Memory B cell (primary cell): Measurements from ENCODE around the gene PRKCE.
"Not testable (repeated sequence)": the region's sequence is repeated elsewhere in the genome, so short reads cannot be mapped to it uniquely, and the experiment has no call there.

Experiments
- ATAC-seq: fragments of 150-1000 bp; cut with Tn5 transposase; 2 replicates; pipeline ENCODE4 v1.10.0; 2021; ENCODE audit warnings: low read depth, mild to moderate bottlenecking, moderate library complexity
- DNase-seq, 2 donors: peaks; one replicate each; pipeline ENCODE4 v3.0.0; 2022; ENCODE audit warnings: low spot score in 2 of 2
- H3K27ac Mint-ChIP-seq: one replicate; pipeline ENCODE4 v1.8.0; 2022; ENCODE audit warnings: mild to moderate bottlenecking, moderate library complexity, mixed read lengths
- H3K27me3 Mint-ChIP-seq: one replicate; pipeline ENCODE4 v1.8.0; 2022; ENCODE audit warnings: mixed read lengths
- H3K36me3 Mint-ChIP-seq: one replicate; pipeline ENCODE4 v1.8.0; 2022; ENCODE audit warnings: mild to moderate bottlenecking, mixed read lengths
- H3K4me1 Mint-ChIP-seq: one replicate; pipeline ENCODE4 v1.8.0; 2022; ENCODE audit warnings: mixed read lengths
- H3K4me3 Mint-ChIP-seq: one replicate; pipeline ENCODE4 v1.8.0; 2022; ENCODE audit warnings: mild to moderate bottlenecking, moderate library complexity, mixed read lengths
- H3K9me3 Mint-ChIP-seq: one replicate; pipeline ENCODE4 v1.8.0; 2022; ENCODE audit warnings: mixed read lengths

PRKCE gene

DNA sequence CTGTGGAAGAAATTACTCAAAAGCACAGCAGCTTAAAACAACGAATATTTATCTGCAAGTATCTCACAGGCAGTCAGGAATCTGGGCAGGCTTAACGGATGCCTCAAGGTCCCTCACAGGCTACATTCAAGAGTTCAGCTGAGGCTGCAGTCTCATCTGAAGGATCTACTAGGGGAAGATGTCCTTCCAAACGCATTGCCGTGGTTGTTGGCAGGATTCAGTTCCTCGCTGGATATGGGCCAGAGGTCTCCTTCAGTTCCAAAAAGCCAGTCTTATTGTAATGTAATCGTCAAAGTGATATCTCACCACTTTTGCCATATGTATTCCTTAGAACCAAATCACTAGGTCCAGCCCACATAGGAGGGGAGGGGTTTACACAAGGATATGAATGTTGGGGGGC is 547.5 kb downstream of the PRKCE start:
- H3K27ac Mint-ChIP-seq = no peak overlapping the region
- no peak overlapping the region for H3K4me3 Mint-ChIP-seq
- H3K9me3 Mint-ChIP-seq = peaks cover 4% of the 10 kb centered on the region
- ATAC-seq (no peak), DNase-seq (no peak)
- no peaks in the 10 kb centered on the region for H3K36me3 Mint-ChIP-seq
- peaks cover 2% of the 10 kb centered on the region for H3K4me1 Mint-ChIP-seq
- H3K27me3 Mint-ChIP-seq = peaks cover 3% of the 10 kb centered on the region

DNA sequence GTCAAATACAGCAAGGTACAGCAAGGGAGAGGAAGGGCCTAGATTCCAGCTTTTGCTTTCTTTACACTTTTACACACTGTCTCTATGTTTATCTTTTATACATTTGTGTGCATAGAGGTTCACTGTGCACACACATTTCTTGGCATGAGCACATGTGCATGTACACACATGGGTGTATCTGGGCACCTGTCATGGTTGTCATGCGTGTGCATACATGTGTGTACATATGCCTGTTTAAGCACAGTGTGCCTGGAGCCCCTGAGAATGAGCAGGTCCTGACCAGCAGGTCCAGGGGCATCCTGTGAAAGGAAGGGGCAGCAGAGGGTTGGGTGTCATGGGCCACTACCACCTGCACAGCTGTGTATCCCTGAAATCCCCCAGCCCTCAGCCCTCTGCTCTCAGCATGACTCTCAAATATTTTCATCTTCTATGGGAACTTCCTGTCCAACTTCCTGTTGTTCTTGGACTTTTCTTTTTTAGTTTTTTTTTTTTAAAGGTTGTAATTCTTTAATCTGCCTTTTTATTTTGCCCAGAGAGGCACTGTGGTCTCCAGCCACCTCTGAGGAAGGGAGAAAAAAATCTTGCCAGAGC is 548.7 kb downstream of the PRKCE start:
- no peak overlapping the region for H3K4me3 Mint-ChIP-seq
- H3K27ac Mint-ChIP-seq = no peak overlapping the region
- H3K9me3 Mint-ChIP-seq = peaks cover 4% of the 10 kb centered on the region
- no peak for DNase-seq
- peaks cover 2% of the 10 kb centered on the region for H3K4me1 Mint-ChIP-seq
- no peak for ATAC-seq
- no peaks in the 10 kb centered on the region for H3K36me3 Mint-ChIP-seq
- H3K27me3 Mint-ChIP-seq = peaks cover 3% of the 10 kb centered on the region

DNA sequence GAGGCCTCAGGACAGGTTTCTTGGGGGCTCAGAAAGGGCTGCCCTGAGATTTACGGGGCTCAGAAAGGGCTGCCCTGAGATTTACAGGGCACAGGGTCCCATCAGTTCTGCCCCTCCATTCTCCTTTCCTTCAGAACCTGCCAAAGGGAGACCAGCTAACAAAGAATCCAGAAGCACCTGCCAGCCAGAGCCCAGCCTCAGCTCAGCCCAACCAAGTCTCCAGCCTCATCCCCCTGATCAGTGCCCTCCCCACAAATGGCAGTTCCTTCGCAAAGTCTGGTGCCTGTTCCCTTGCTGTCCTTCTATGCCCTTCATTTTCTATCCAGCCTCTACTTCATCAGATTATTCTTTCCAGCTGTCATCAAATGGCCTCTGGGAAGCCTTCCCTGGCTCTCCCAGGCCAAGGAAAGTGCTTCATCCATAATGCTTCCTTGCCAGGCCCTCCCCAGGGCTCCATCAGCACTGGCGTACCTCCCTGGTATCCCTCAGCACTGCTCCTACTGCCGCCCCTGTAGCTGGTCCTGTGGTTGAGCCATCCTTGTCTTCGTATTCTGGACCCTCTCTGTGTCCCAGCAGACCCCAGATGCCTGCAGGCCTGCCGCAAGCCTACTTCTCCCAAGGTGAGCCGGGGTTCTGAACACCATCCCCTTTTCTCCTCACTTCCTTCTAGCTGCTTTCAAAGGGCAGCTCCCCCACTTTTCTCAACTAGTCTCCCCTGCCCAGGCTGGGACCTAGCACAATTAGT is 549.6 kb downstream of the PRKCE start:
- Mint-ChIP-seq H3K27me3 (peaks cover 3% of the 10 kb centered on the region), H3K27ac (no peak overlapping the region)

DNA sequence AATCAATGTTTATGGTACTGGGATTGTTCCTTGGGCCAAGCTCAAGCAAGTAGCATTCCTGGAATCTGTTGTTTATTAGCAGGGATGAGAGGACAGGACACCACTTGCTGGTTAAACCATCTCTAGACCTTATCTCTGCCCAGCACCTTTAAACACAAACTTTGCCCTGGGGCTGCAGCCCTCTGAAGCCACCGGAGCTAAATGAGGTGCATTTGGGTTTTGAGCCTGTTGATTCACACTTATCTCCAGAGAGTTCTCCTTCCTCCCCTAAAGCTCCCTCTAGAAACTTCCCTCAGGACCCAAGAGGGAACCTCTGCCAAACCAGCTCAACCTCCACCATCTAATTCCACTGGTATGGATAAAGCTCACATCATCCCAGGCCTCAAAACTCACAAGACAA is 551.0 kb downstream of the PRKCE start:
- no peak for DNase-seq
- ATAC-seq = no peak
- peaks cover 2% of the 10 kb centered on the region for H3K4me1 Mint-ChIP-seq
- H3K36me3 Mint-ChIP-seq = no peaks in the 10 kb centered on the region
- no peak overlapping the region for H3K4me3 Mint-ChIP-seq
- no peak overlapping the region for H3K27ac Mint-ChIP-seq
- H3K9me3 Mint-ChIP-seq = peaks cover 7% of the 10 kb centered on the region
- peaks cover 4% of the 10 kb centered on the region for H3K27me3 Mint-ChIP-seq

More for the DNA sequence above, 549.6 kb downstream of the PRKCE start:
- Mint-ChIP-seq H3K4me3 (no peak overlapping the region), H3K9me3 (peaks cover 4% of the 10 kb centered on the region), H3K4me1 (peaks cover 2% of the 10 kb centered on the region), H3K36me3 (no peaks in the 10 kb centered on the region)
- ATAC-seq (no peak), DNase-seq (no peak)

DNA sequence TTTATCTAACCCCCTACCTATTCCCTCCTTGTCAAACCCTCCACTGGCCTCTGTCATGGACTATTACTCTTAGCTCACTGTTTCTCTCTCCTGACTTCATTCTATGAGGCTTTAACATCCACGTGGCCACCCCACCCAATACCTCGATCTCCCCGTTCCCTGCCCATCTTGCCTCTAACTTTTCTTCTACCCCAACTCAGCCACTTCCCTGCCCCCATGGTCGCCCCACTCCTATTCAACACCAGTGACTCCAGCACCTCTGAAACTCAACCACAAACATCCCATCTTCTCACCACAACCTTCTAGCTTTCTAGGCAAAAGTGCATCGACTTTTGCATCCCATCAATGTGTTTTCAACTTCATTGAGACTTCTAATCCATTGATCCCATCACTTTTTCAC is 551.5 kb downstream of the PRKCE start:
- Mint-ChIP-seq H3K27ac (no peak overlapping the region), H3K27me3 (peaks cover 4% of the 10 kb centered on the region), H3K9me3 (peaks cover 11% of the 10 kb centered on the region), H3K36me3 (no peaks in the 10 kb centered on the region), H3K4me1 (peaks cover 2% of the 10 kb centered on the region), H3K4me3 (no peak overlapping the region)
- ATAC-seq (no peak), DNase-seq (no peak)

DNA sequence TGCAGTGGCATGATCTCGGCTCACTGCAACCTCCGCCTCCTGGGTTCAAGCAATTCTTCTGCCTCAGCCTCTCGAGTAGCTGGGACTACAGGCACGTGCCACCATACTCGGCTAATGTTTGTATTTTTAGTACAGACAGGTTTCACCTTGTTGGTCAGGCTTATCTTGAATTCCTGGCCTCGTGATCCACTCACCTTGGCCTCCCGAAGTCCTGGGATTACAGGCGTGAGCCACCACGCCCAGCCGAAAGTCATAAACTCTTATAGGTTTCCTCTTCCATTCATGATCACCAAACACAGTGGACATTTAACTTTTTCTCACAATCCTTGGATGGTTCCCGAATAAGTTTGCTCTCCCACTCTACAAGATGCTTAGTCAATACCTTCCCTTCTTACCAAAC is 552.2 kb downstream of the PRKCE start:
- H3K4me1 Mint-ChIP-seq, H3K27me3 Mint-ChIP-seq, ATAC-seq, DNase-seq, H3K36me3 Mint-ChIP-seq, H3K27ac Mint-ChIP-seq, H3K4me3 Mint-ChIP-seq: not testable (repeated sequence)
- peaks cover 15% of the 10 kb centered on the region for H3K9me3 Mint-ChIP-seq

DNA sequence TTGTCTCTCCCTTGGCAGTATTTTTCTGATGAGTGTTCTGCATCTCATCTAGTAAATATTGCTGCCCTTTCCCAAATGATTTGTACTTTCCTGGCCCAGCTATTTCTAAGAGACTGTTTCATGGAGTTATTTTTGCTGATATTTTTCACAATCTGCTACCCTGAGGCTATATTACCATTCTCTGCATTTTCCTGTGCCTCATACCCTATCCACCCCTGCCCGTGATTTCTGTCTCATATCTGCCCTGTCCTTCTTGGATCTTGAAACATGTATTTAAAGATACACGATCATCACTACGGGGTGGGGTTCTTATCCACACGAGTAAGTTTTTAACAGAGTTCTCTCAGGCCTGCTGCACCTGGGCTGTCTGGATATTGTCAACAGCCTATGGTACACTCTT is 556.1 kb downstream of the PRKCE start:
- DNase-seq (no peak), ATAC-seq (no peak)
- no peak overlapping the region for H3K27ac Mint-ChIP-seq
- peaks cover 2% of the 10 kb centered on the region for H3K36me3 Mint-ChIP-seq
- peaks cover 15% of the 10 kb centered on the region for H3K9me3 Mint-ChIP-seq
- no peak overlapping the region for H3K4me3 Mint-ChIP-seq
- peaks cover 4% of the 10 kb centered on the region for H3K27me3 Mint-ChIP-seq
- no peaks in the 10 kb centered on the region for H3K4me1 Mint-ChIP-seq

DNA sequence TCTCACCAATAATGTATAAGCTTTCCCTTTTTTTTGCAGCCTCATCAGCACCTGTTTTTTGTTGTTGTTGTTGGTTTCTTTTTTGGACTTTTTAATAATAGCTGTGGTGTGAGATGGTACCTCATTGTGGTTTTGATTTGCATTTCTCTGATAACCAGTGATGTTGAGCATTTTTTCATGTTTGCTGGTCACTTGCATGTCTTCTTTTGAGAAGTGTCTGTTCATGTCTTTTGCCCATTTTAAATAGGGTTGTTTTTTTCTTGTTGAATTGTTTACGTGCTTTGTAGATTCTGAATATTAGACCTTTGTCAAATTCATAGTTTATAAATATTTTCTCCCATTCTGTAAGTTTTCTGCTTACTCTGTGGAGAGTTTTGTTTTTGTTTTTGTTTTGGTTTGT is 557.3 kb downstream of the PRKCE start:
- Mint-ChIP-seq H3K4me3 (no peak overlapping the region), H3K9me3 (peaks cover 16% of the 10 kb centered on the region), H3K4me1 (no peaks in the 10 kb centered on the region), H3K27ac (no peak overlapping the region), H3K27me3 (peaks cover 4% of the 10 kb centered on the region), H3K36me3 (peaks cover 2% of the 10 kb centered on the region)
- DNase-seq (no peak), ATAC-seq (no peak)

DNA sequence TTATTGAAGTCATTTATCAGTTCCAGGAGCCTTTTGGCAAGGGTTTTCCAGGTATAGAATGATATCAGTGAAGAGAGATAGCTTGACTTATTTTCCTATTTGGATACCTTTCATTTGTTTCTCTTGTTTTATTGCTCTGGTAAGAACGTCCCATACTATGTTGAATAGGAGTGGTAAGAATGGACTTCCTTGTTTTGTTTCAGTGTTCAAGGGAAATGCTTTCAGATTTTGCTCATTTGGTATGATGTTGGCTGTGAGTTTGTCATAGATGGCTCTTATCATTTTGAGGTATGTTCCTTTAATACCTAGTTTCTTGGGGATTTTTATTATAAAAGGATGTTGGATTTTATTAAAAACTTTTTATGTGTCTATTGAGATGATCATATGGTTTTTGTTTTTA is 558.6 kb downstream of the PRKCE start:
- H3K27me3 Mint-ChIP-seq = peaks cover 6% of the 10 kb centered on the region
- DNase-seq (no peak), ATAC-seq (no peak)
- peaks cover 7% of the 10 kb centered on the region for H3K36me3 Mint-ChIP-seq
- H3K4me1 Mint-ChIP-seq = no peaks in the 10 kb centered on the region
- no peak overlapping the region for H3K4me3 Mint-ChIP-seq
- H3K9me3 Mint-ChIP-seq = peaks cover 22% of the 10 kb centered on the region
- no peak overlapping the region for H3K27ac Mint-ChIP-seq

DNA sequence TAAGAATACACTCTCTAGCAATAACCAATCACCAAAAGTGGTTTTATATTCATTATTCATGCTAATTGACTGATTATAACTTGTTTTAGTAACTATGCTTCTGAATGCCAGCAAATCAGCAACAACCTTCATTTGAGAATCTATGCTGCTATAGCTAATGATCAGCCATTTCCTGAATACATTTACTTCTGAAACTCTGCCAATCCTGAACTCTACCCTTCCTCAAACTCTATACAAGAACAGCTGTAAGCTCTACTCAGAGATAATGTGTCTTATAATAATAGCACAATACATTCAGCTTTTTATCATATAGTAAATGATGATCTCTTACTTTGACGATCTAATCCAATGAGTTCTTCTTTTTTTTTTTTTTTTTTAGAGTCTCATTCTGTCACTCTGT is 560.0 kb downstream of the PRKCE start:
- Mint-ChIP-seq H3K4me3 (no peak overlapping the region), H3K27ac (no peak overlapping the region), H3K36me3 (peaks cover 10% of the 10 kb centered on the region), H3K4me1 (no peaks in the 10 kb centered on the region), H3K9me3 (peaks cover 27% of the 10 kb centered on the region), H3K27me3 (peaks cover 7% of the 10 kb centered on the region)
- ATAC-seq (no peak), DNase-seq (no peak)

DNA sequence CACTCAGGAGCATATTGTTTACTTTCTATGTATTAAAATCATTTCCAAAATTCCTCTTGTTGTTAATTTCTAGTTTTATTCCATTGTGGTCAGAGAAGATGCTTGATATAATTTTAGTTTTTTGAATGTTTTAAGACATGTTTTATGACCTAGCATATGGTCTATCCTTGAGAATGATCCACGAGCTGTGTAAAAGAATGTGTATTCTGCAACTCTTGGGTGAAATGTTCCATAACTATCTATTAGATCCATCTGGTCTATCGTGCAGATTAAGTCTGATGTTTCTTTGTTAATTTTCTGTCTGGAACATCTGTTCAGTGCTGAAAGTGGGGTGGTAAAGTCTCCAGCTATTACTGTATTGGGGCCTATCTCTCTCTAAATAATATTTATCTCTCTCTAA is 562.4 kb downstream of the PRKCE start:
- no peak overlapping the region for H3K4me3 Mint-ChIP-seq
- H3K9me3 Mint-ChIP-seq = peaks cover 18% of the 10 kb centered on the region
- peaks cover 9% of the 10 kb centered on the region for H3K27me3 Mint-ChIP-seq
- H3K27ac Mint-ChIP-seq = no peak overlapping the region
- ATAC-seq = no peak
- DNase-seq = no peak
- peaks cover 12% of the 10 kb centered on the region for H3K36me3 Mint-ChIP-seq
- no peaks in the 10 kb centered on the region for H3K4me1 Mint-ChIP-seq

DNA sequence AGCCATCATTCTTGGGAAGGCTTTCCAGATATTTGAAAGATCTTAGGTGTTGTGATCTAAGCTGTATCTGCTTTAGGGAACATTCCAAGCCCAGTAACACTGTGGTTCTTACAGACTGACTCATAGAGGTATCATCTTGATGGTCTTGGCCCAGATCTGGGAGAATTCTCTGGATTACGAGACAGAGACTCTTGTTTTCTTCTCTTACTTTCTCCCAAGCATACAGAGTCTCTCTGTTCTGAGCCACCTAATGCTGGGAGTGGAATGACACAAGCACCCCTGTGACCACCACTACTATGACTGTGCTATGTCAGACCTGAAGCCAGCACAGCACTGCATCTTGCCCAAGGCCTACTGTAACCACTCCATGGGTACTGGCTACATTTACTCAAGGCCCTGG is 564.7 kb downstream of the PRKCE start:
- Mint-ChIP-seq H3K4me3 (no peak overlapping the region), H3K4me1 (no peaks in the 10 kb centered on the region), H3K9me3 (peaks cover 16% of the 10 kb centered on the region), H3K27ac (no peak overlapping the region), H3K36me3 (peaks cover 12% of the 10 kb centered on the region), H3K27me3 (peaks cover 25% of the 10 kb centered on the region)
- ATAC-seq = no peak
- no peak for DNase-seq

DNA sequence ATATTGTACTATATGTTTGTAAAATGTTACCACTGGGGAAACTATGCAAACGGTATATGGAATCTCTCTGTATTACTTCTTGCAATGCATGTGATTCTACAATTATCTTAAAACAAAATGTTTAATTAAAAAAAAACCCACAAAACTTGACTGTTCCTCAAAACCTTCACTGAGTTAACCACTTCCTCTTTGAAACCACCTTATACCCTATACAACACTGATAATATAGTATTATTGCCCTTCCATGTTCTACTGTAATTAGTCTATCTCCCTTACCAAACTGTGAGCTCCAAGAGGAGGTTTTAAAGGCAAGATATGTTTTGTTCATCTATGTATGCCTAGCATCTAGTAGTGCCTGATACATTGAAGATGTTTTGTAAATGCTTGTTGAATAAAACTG is 572.0 kb downstream of the PRKCE start:
- H3K4me1 Mint-ChIP-seq = not testable (repeated sequence)

DNA sequence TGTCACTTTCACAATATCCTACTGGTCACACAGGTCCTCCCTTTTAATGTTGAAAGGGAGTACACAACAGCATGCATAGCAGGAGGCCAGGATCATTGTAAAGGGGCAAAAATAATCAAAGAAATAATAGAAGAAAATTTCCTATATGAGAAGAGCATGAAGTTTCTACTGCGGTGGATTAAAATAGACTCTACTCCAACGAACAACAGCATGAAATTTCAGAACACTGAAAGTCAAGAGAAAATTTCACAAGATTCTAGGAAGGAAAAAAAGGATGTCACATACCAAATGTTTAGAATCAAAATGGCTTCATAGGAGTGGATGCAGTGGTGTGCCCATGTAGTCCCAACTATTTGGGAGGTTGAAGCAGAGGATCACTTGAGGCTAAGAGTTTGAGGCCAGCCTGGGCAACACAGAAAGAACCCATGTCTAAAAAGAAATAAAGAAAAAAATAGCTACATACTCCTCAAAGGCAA is 573.7 kb downstream of the PRKCE start:
- Mint-ChIP-seq H3K9me3 (peaks cover 3% of the 10 kb centered on the region), H3K27ac (no peak overlapping the region), H3K4me1 (peaks cover 12% of the 10 kb centered on the region)

More for the DNA sequence above, 572.0 kb downstream of the PRKCE start:
- peak; percentile 72 for ATAC-seq
- not testable (repeated sequence) for H3K36me3 Mint-ChIP-seq, DNase-seq, H3K9me3 Mint-ChIP-seq, H3K4me3 Mint-ChIP-seq, H3K27ac Mint-ChIP-seq
- peaks cover 34% of the 10 kb centered on the region for H3K27me3 Mint-ChIP-seq

DNA sequence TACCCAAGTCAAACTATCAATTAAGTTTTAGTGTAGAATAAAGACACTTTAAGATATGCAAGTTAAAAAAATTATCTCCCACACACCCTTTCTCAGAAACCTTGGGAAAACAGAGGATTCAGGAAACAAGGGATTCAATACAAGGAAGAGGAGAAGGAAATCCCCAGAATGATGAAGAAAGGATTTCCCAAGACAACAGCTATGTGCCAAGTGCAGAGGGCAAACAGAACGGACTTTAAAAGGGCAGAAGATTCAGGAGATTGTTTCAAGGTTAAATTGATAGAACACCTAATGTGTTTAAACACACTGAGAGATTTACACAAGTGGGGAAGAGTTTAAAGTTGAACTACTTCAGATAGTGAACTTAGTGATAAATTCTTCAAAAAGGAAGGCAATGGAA is 574.3 kb downstream of the PRKCE start:
- Mint-ChIP-seq H3K27me3 (peaks cover 21% of the 10 kb centered on the region), H3K36me3 (no peaks in the 10 kb centered on the region), H3K4me1 (peaks cover 12% of the 10 kb centered on the region), H3K9me3 (peaks cover 3% of the 10 kb centered on the region), H3K4me3 (no peak overlapping the region), H3K27ac (no peak overlapping the region)
- no peak for ATAC-seq
- DNase-seq = no peak

More for the DNA sequence above, 573.7 kb downstream of the PRKCE start:
- no peak overlapping the region for H3K4me3 Mint-ChIP-seq
- ATAC-seq = no peak
- H3K27me3 Mint-ChIP-seq = peaks cover 23% of the 10 kb centered on the region
- no peaks in the 10 kb centered on the region for H3K36me3 Mint-ChIP-seq
- no peak for DNase-seq
